HG02759 (cell line): ENCODE data around the gene RBBP6.
A peak's percentile ranks its signal among the peaks of the same experiment; 100 is the strongest.

Experiments used
- ATAC-seq: cut with Tn5 transposase; IDR thresholded peaks from one replicate; pipeline ENCODE4 v1.9.1; 2021; ENCODE audit warnings: mild to moderate bottlenecking, moderate library complexity; ENCODE audit not compliant: unreplicated experiment

RBBP6 gene

GRCh38 chr16:24522751-24523150, 16.6 kb upstream of the RBBP6 start:
- ATAC-seq: no peak

DNA sequence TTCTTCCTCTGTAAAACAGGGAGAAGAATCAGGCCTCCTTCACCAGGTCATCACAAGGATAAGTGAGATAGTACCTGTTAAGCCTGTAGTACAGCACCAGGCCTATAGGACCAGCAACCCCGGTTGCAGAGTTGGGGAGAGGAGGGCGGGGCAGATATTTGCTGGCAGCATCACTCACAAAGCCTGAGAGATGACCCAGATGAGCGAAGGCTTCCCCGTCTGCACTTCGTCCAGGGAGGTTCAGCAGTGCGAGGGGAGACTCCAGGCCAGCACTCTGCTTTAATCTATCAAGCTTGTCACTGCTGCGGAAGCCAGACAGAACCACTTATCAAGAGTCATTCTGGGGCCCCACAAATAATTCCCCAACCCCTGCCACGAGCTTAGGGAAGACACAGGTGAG, 15.8 kb upstream of the RBBP6 start:
- no peak for ATAC-seq

- ATAC-seq: no peak
Observed at GRCh38 chr16:24524855-24525677, 14.3 kb upstream of the RBBP6 start.

DNA sequence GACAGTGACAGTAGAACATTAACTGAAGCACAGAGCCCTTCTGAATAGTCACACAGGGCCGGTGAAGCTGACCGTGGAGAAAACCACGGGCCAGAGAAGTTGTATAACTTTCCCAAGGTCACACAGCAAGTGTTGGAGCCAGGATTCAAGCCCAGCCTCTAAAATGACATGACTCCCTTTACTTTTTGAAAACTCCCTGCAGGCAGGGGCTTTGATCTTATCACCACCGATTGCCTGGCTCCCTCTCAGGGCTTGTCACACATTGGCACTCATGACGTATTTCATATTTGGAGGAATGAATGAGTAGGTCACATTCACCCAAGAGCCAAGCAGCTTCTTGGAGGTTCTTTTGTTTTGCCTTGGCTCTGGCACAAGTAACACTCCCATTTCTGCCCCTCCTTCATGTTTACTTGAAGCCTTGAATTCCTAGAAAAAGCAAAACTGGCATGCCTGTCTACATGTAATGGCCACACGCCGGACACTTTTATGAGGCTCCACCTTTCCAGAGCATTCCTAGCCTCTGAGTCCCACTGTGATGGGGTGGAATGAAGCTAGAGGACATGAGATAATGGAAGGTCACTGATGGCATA, 13.3 kb upstream of the RBBP6 start:
- no peak for ATAC-seq

GRCh38 chr16:24526701-24527495, 12.5 kb upstream of the RBBP6 start:
- no peak for ATAC-seq

GRCh38 chr16:24531166-24531565, 8.2 kb upstream of the RBBP6 start:
- ATAC-seq: no peak

DNA sequence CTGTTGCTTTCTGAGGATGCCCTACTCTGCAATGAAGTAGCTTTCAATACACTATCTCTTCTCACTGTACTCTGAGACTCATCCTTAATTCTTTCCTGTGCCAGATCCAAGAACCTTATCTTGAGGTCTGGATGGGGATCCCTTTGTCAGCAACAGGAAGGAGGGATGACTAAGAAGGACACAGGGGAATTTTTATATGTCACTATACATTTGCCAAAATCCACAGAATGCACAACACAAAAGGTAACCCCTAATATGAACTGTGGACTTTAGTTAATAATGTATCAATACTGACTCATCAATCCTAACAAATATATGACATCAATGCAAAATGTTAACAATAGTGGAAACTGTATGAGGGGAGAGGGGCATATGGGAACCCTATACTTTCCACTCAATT, 4.7 kb upstream of the RBBP6 start:
- no peak for ATAC-seq

GRCh38 chr16:24535827-24536226, 3.5 kb upstream of the RBBP6 start:
- no peak for ATAC-seq

- no peak for ATAC-seq
Observed at GRCh38 chr16:24536671-24537070, 2.7 kb upstream of the RBBP6 start.

DNA sequence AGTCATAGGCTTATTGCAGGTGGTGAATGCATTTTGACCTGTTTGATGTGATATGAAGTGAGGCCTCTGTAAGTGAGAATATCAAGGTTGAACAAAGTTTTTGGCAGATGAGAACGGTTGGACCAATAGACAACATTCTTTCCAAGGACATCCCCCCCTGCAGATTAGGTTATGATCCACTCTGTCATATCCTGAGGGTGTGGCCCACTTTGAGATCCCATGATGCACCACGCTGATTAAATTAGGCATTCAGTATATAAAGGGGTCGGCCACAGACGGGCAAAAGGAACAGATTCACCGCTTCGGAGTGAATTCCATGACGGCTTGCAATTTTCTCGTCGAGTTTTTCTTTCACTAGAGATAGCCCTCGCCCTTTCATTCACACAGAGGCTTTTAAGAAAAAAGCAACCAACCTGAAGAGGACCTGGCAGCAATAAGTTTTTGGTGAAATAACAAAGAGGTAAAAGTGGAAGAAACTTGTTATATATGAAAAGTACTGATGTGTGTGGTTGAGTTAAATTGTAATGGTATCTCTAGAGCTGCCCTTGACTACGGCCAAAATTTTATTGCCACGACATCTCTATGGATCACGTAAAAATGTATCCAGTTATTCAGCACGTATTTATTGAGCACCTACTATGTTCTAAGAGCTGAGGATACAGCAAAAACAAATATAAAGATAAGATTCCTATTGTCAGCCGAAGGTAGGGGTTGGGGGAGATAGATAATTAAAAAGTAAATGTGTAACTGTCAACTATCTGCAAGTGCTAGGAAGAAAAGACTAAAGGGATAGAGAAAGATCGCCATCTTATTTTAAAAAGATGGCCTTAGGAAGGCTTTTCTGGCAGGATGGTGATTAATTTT, 1.7 kb upstream of the RBBP6 start:
- no peak for ATAC-seq

DNA sequence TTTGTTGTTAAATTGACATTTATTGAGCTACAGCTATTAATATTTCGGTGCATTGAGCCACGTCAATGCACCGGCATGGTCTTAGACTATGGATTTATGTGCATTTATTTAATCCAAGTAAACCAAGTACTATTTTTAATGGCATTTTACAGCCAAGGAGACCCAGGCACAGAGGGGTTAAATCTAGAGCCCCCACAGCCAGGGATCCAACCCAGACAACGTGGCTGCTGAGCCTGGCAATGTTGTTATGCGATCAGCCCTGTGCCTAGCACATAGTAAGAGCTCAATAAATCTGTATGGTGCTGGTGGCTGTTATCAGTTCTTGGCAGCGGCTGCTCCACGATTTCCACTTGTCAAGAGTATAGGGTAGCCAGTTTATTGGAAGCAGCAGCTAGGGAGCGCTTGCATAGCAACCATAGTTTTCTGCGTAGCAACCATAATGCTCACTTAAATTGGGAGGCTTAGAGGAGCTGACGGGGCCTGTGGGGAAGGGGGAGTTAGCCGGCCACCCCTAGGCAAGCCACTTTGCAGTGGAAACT, 541 bp upstream of the RBBP6 start:
- ATAC-seq: no peak

DNA sequence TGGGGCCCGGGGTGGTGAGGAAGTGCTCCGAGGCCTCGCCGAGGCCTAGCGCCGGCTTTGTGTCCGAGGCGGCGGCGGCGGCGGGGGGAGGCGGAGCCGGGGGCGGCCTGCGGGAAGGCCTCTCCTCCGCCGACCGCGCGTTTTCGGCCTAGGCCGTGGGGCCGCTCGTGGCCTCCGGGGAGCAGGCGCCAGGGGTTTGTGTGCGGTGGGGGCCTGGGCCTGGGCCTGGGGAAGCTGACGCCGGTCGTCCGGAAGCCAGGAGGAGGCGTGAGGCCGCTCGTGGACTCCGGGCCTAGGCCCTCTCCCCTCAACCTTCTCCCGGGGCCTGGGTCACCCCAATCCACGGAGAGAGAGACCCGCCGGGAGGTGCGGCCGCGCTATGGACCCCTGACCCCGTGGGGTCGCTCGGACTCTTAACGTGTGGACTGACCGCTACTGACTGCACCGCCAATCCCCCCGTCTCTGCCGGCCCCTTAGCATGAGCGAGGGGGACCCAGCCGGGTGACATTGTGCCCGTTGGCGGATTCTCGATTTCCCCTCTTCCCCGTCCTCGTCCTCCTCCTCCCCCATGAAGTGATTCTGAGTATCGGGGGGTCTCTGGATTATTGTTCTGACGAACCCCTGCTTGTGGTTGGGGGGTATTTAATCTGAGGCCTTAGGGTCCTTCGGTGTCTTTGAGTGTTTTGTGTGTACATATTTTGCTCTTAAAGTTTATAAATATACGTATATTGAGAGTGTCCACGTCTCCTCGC, 660 bp downstream of the RBBP6 start:
- ATAC-seq: peak; percentile 42

GRCh38 chr16:24540602-24541210, 1.3 kb downstream of the RBBP6 start:
- ATAC-seq: no peak

- no peak for ATAC-seq
Observed at GRCh38 chr16:24541233-24541933, 2.0 kb downstream of the RBBP6 start.

DNA sequence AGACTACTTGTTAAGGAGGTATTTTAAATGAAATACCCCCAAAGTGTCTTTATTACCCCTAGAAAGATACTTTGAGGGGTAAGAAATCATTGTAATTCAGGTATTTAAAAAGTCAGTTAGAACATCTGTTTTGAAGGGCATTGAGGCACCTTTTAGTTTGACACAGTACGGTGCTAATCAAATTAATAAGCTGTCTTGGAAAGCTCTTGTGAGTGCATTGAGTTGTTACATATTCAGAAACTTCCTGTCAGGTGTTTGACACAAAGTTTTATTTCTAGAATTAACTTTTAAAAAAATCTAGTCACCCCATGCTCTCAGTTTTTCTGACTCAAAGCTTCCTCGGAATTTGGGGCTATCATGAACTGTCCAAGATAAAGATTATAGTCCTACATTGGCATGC, 4.6 kb downstream of the RBBP6 start:
- no peak for ATAC-seq

DNA sequence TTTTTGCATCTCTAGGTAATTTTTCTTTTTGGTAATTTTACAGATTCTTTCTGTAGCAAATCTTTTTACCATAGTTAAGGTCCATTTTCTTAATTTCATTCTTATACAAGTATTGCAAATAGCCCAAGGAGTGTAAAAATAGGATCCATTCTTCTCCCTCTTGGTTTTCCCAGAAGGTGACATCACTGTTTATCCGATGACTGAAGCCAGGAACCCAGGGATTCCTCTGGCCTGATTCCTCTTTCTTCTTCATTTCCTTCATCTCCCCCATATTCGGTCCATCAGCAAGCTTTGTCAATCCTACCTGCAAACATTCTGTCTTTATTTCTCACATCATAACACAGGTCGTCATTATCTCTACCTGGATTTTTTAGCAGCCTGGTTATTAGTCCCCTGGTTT, 5.3 kb downstream of the RBBP6 start:
- ATAC-seq: no peak

- no peak for ATAC-seq
Observed at GRCh38 chr16:24550295-24550694, 10.9 kb downstream of the RBBP6 start.

- ATAC-seq: no peak
Observed at GRCh38 chr16:24552705-24553246, 13.4 kb downstream of the RBBP6 start.

DNA sequence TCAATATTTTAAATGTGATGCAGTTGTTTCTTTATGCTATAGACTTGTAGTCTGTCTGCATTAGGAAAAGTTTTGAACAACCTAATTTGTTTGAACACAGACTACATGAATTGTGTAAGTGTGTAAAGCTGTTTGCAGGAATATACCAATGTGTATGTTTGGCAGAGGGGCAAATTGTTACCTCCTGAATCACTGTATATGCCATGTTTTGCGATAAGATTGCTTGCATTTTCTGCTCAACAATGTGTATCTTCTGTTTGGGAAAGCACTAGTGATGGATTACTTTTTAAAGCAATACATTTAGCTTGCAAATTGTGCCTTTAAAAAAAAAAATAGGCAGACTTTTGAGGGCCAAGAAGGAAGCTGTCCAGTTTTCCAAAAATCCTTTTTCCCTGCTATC, 14.6 kb downstream of the RBBP6 start:
- no peak for ATAC-seq
